HCT116 (cell line): Measurements from ENCODE around the gene SLC7A8. TPM values are rescaled to one million over a fixed set of nuclear protein-coding genes. Genes with fewer than 3 reads are reported as not detected.

Source experiments
- ATAC-seq: fragments of 200-7000 bp; cut with Tn5 transposase; 2 replicates; pipeline ENCODE4 v1.9.1; 2020; ENCODE audit warnings: mild to moderate bottlenecking, moderate library complexity
- BruUV-seq: library from RNA; stranded (reverse); fragments of 400-500 nt; replicated peaks from 2 replicates; lab custom pipeline; 2021; lab: Mats Ljungman, UMichigan
- CTCF ChIA-PET: fragments of 300-600 bp; sonication (Branson Sonifier 250); formaldehyde crosslinking; loops from one replicate; lab custom pipeline; 2021; ENCODE audit warnings: antibody characterized with exemption; lab: Charles Lee
- POLR2A ChIA-PET: fragments of 300-600, 350-600 bp; sonication (Branson Sonifier 250); formaldehyde crosslinking; loops from one replicate; lab custom pipeline; 2021; ENCODE audit warnings: antibody characterized with exemption; lab: Charles Lee
- RAD21 ChIA-PET, 2 experiments: fragments of 300-600 bp; sonication (Branson Sonifier 250); formaldehyde crosslinking; loops; one replicate each; lab custom pipeline; 2023; ENCODE audit warnings: low total read pairs in 2 of 2; ENCODE audit not compliant: uncharacterized antibody in 2 of 2, unreplicated experiment in 2 of 2, low non-redundant PET in 1 of 2; lab: Charles Lee
- DNase-seq: peaks from one replicate; pipeline ENCODE4 v3.0.0-alpha.2; 2010; ENCODE audit warnings: low read depth, low spot score
- H2AFZ ChIP-seq: fragments of 200-600 bp; shearing (Covaris generic), sonication (generic); 2 replicates; pipeline ENCODE4 v1.6.1; 2017; ENCODE audit warnings: low read depth, mixed run types, mixed read lengths, antibody characterized with exemption, low read length; ENCODE audit not compliant: poor library complexity, severe bottlenecking
- H3K27ac ChIP-seq: 2 replicates; pipeline ENCODE4 v1.5.1; 2012; ENCODE audit warnings: low read depth, low read length
- H3K27me3 ChIP-seq: fragments of 200-600 bp; sonication (generic); 2 replicates; pipeline ENCODE4 v1.6.1; 2016; ENCODE audit warnings: mixed run types, low read length, mixed read lengths; ENCODE audit not compliant: insufficient read depth
- H3K36me3 ChIP-seq, 2 experiments: fragments of 200-500 bp in 1 of 2; fragments of 200-600 bp in 1 of 2; sonication (Bioruptor generic) in 1 of 2; sonication (generic) in 1 of 2; 2 replicates each; pipeline versions ENCODE4 v1.5.1 to v1.6.1; 2014 to 2016; ENCODE audit warnings: low read length in 2 of 2, inconsistent platforms in 1 of 2, mixed read lengths in 1 of 2, mixed run types in 1 of 2; ENCODE audit not compliant: insufficient read depth in 2 of 2, control insufficient read depth in 1 of 2
- H3K4me1 ChIP-seq, 2 experiments: fragments of 200-600 bp in 1 of 2; sonication (generic) in 1 of 2; 2 replicates each; pipeline versions ENCODE4 v1.5.1 to v1.6.1; 2012 to 2017; ENCODE audit warnings: low read length in 2 of 2, inconsistent platforms in 1 of 2, mild to moderate bottlenecking in 1 of 2, mixed read lengths in 1 of 2, mixed run types in 1 of 2, moderate library complexity in 1 of 2; ENCODE audit not compliant: insufficient read depth in 2 of 2, control insufficient read depth in 1 of 2
- H3K4me2 ChIP-seq: fragments of 200-600 bp; sonication (generic); 2 replicates; pipeline ENCODE4 v1.6.1; 2017; ENCODE audit warnings: mixed run types, low read length, mixed read lengths
- H3K4me3 ChIP-seq, 2 experiments: fragments of 200-600 bp in 1 of 2; sonication (generic) in 1 of 2; replicated peaks in 1 of 2; 2 replicates each; pipeline ENCODE4 v1.5.1; 2011 to 2016; ENCODE audit warnings: low read length in 2 of 2, control low read depth in 1 of 2, low read depth in 1 of 2, mild to moderate bottlenecking in 1 of 2, mixed read lengths in 1 of 2, mixed run types in 1 of 2
- H3K79me2 ChIP-seq: fragments of 200-600 bp; sonication (generic); 2 replicates; pipeline ENCODE4 v1.6.1; 2017; ENCODE audit warnings: mild to moderate bottlenecking, mixed run types, low read length, moderate library complexity, mixed read lengths; ENCODE audit not compliant: insufficient read depth
- H3K9ac ChIP-seq: fragments of 200-600 bp; sonication (generic); 2 replicates; pipeline ENCODE4 v1.6.1; 2016; ENCODE audit warnings: low read length, mixed read lengths
- H3K9me2 ChIP-seq: fragments of 200-600 bp; sonication (generic), shearing (Covaris generic); 2 replicates; pipeline ENCODE4 v1.6.1; 2017; ENCODE audit warnings: mixed run types, mild to moderate bottlenecking, moderate library complexity; ENCODE audit not compliant: insufficient read depth
- H3K9me3 ChIP-seq, 2 experiments: fragments of 200-500 bp in 1 of 2; fragments of 200-600 bp in 1 of 2; sonication (Bioruptor generic) in 1 of 2; sonication (generic) in 1 of 2; 2 replicates each; pipeline ENCODE4 v1.6.1; 2014 to 2017; ENCODE audit warnings: low read length in 2 of 2, mixed read lengths in 2 of 2, inconsistent platforms in 1 of 2, low read depth in 1 of 2, mild to moderate bottlenecking in 1 of 2, mixed run types in 1 of 2, moderate library complexity in 1 of 2; ENCODE audit not compliant: control insufficient read depth in 1 of 2, insufficient read depth in 1 of 2
- H4K20me1 ChIP-seq: fragments of 200-600 bp; sonication (generic), shearing (Covaris generic); 2 replicates; pipeline ENCODE4 v1.6.1; 2017; ENCODE audit warnings: mixed run types, mild to moderate bottlenecking, moderate library complexity; ENCODE audit not compliant: insufficient read depth
- CEBPB ChIP-seq: IDR thresholded peaks from 2 replicates; pipeline ENCODE4 v1.6.1; 2012; ENCODE audit warnings: low read depth
- EGR1 ChIP-seq: IDR thresholded peaks from 2 replicates; pipeline ENCODE4 v1.6.1; 2012; ENCODE audit warnings: low read depth
- EZH2phosphoT487 ChIP-seq: fragments of 200-600 bp; IDR thresholded peaks from 2 replicates; pipeline ENCODE4 v1.6.1; 2018; ENCODE audit warnings: antibody characterized with exemption, borderline replicate concordance
- JUND ChIP-seq: IDR thresholded peaks from 2 replicates; pipeline ENCODE4 v1.6.1; 2012
- POLR2A ChIP-seq: IDR thresholded peaks from 2 replicates; pipeline ENCODE4 v1.7.0; 2011; ENCODE audit warnings: borderline replicate concordance; ENCODE audit not compliant: insufficient read depth, insufficient read length; ENCODE audit errors: extremely low read depth
- RAD21 ChIP-seq: IDR thresholded peaks from 2 replicates; pipeline ENCODE4 v1.6.1; 2012; ENCODE audit warnings: low read depth, mild to moderate bottlenecking
- SP1 ChIP-seq: IDR thresholded peaks from 2 replicates; pipeline ENCODE4 v1.6.1; 2012; ENCODE audit warnings: low read depth
- SRF ChIP-seq: IDR thresholded peaks from 2 replicates; pipeline ENCODE4 v1.6.1; 2012; ENCODE audit warnings: low read depth
- TCF7L2 ChIP-seq: IDR thresholded peaks from 2 replicates; pipeline ENCODE4 v1.7.0; 2011; ENCODE audit warnings: borderline replicate concordance, inconsistent platforms; ENCODE audit not compliant: insufficient read depth, insufficient read length; ENCODE audit errors: extremely low read depth
- YY1 ChIP-seq: IDR thresholded peaks from 2 replicates; pipeline ENCODE4 v1.6.1; 2011; ENCODE audit warnings: low read length, low read depth, moderate library complexity, mild to moderate bottlenecking; ENCODE audit not compliant: insufficient replicate concordance; ENCODE audit errors: extremely low read depth
- ZFX ChIP-seq: fragments of 450-650 bp; IDR thresholded peaks from 2 replicates; pipeline ENCODE4 v1.6.1; 2017
- ZNF274 ChIP-seq: fragments of 200-500 bp; sonication (Bioruptor generic); IDR thresholded peaks from 2 replicates; pipeline ENCODE4 v1.6.1; 2014; ENCODE audit warnings: mild to moderate bottlenecking, low read depth, low read length, inconsistent platforms
- intact Hi-C: fragments of 100-400 bp; cut with micrococcal nuclease; formaldehyde crosslinking; loops from 2 replicates; pipeline ENCODE4 v1.10.0; 2022
- total RNA-seq: library from RNA; stranded (reverse); gene quantifications from one replicate; pipeline ENCODE4 v1.2.1, GENCODE V29; 2021; ENCODE audit not compliant: unreplicated experiment
- TF ChIP-seq, protein P1 (sequence below): IDR thresholded peaks from 2 replicates; pipeline ENCODE4 v1.6.1; 2012
- TF ChIP-seq, protein P2 (sequence below), 3 experiments: fragments of 200-600 bp in 1 of 3; sonication (generic) in 1 of 3; IDR thresholded peaks in 2 of 3; conservative IDR thresholded peaks in 1 of 3; 2 replicates each; pipeline ENCODE4 v1.5.1; 2012 to 2017; ENCODE audit warnings: low read depth in 2 of 3, low read length in 2 of 3, antibody characterized with exemption in 1 of 3, borderline replicate concordance in 1 of 3, control low read depth in 1 of 3, mild to moderate bottlenecking in 1 of 3, mixed read lengths in 1 of 3, mixed run types in 1 of 3, moderate library complexity in 1 of 3; ENCODE audit not compliant: insufficient read depth in 1 of 3
- TF ChIP-seq, protein P3 (sequence below): IDR thresholded peaks from 2 replicates; pipeline ENCODE4 v1.6.1; 2011; ENCODE audit warnings: mild to moderate bottlenecking, low read length, moderate library complexity; ENCODE audit not compliant: insufficient replicate concordance; ENCODE audit errors: extremely low read depth
- TF ChIP-seq, protein P4 (sequence below): IDR thresholded peaks from 2 replicates; pipeline ENCODE4 v1.6.1; 2012

The SLC7A8 gene
- total RNA-seq, 1 experiment from 2014 or later, result 5.3 TPM

DNA sequence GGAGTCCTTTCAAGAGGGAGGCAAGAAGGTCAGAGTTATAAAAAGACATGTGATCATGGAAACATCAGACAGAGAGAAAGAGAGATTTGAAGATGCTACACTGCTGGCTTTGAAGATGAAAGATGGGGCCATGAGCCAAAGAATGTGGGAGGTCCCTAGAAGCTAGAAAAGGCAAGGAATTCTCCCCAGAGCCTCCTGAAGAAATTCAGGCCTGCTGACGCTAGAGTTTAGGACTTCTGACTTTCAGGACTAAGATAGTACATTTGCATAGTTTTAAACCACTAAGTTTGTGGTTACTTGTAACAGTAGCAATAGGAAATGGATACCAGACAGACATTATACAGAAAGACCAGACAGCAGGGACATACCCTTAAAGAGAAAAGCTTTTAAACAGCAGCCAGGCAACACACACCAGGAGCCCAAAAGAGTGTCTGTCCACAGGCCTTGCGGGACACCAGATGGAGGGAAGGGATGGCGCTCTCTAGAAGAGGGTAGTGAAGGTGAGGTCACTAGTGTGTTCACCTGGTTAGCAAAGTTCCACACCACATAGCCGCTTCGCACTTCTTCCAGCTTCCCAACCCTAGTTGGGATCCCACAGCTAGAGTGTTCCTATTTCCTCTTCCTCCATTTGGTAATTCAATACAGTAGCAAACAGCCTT lies 34.7 kb downstream of the SLC7A8 start:
- Histone ChIP-seq H3K27me3 (no peaks in the 10 kb centered on the region), H4K20me1 (no peaks in the 10 kb centered on the region), H3K4me3 (no peak overlapping the region), H3K79me2 (no peaks in the 10 kb centered on the region), H3K9me3 (no peaks in the 10 kb centered on the region), H2AFZ (no peak overlapping the region), H3K9ac (no peak overlapping the region), H3K27ac (no peak overlapping the region), H3K9me2 (no peaks in the 10 kb centered on the region), H3K36me3 (no peaks in the 10 kb centered on the region), H3K4me1 (peaks cover 0 to 2% of the 10 kb centered on the region in 2 experiments; a peak in 1 of 4 replicates), H3K4me2 (no peak overlapping the region)
- DNase-seq, result no peak
- no peak for TF ChIP-seq JUND
- TF ChIP-seq, protein P1, sequence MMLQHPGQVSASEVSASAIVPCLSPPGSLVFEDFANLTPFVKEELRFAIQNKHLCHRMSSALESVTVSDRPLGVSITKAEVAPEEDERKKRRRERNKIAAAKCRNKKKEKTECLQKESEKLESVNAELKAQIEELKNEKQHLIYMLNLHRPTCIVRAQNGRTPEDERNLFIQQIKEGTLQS, result no peak
- no peak for TF ChIP-seq YY1
- TF ChIP-seq SRF, result no peak
- TF ChIP-seq, protein P2, sequence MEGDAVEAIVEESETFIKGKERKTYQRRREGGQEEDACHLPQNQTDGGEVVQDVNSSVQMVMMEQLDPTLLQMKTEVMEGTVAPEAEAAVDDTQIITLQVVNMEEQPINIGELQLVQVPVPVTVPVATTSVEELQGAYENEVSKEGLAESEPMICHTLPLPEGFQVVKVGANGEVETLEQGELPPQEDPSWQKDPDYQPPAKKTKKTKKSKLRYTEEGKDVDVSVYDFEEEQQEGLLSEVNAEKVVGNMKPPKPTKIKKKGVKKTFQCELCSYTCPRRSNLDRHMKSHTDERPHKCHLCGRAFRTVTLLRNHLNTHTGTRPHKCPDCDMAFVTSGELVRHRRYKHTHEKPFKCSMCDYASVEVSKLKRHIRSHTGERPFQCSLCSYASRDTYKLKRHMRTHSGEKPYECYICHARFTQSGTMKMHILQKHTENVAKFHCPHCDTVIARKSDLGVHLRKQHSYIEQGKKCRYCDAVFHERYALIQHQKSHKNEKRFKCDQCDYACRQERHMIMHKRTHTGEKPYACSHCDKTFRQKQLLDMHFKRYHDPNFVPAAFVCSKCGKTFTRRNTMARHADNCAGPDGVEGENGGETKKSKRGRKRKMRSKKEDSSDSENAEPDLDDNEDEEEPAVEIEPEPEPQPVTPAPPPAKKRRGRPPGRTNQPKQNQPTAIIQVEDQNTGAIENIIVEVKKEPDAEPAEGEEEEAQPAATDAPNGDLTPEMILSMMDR (IDR thresholded peaks at IDR 0.05 in 2 of 3, conservative IDR thresholded peaks at IDR 0.05 in 1 of 3; ENCODE audit: borderline replicate concordance in 1 of 3, insufficient read depth in 1 of 3, low read depth in 2 of 3, low read length in 2 of 3), result no peak
- no peak for TF ChIP-seq POLR2A
- TF ChIP-seq ZNF274, result no peak
- TF ChIP-seq TCF7L2, result no peak
- TF ChIP-seq EGR1, result no peak
- TF ChIP-seq, protein P3, sequence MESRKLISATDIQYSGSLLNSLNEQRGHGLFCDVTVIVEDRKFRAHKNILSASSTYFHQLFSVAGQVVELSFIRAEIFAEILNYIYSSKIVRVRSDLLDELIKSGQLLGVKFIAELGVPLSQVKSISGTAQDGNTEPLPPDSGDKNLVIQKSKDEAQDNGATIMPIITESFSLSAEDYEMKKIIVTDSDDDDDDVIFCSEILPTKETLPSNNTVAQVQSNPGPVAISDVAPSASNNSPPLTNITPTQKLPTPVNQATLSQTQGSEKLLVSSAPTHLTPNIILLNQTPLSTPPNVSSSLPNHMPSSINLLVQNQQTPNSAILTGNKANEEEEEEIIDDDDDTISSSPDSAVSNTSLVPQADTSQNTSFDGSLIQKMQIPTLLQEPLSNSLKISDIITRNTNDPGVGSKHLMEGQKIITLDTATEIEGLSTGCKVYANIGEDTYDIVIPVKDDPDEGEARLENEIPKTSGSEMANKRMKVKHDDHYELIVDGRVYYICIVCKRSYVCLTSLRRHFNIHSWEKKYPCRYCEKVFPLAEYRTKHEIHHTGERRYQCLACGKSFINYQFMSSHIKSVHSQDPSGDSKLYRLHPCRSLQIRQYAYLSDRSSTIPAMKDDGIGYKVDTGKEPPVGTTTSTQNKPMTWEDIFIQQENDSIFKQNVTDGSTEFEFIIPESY, result no peak
- no peak for TF ChIP-seq RAD21
- no peak for TF ChIP-seq SP1
- TF ChIP-seq CEBPB, result no peak
- TF ChIP-seq, protein P4, sequence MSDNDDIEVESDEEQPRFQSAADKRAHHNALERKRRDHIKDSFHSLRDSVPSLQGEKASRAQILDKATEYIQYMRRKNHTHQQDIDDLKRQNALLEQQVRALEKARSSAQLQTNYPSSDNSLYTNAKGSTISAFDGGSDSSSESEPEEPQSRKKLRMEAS, result no peak
- TF ChIP-seq EZH2phosphoT487, result no peak
- no peak for TF ChIP-seq ZFX
- ChIA-PET CTCF (no interaction called here), RAD21 (interaction anchor here in 1 of 2 experiments (0.6 kb wide), 1 partner anchor 546 kb away, joined by 4 read pairs; no protein-coding TSS in a partner anchor), POLR2A (no interaction called here)
- ATAC-seq, result no peak
- BruUV-seq, result no TSS peak
- intact Hi-C loops, result no loop called here
